Measurements from ENCODE around the gene TSSK6. TPM values are rescaled to one million over a fixed set of nuclear protein-coding genes. Genes with fewer than 3 reads are reported as not detected.

Gene TSSK6
- total and polyA plus RNA-seq, 10 of the 15 experiments (the other 5 are each of a cell fraction or from before 2014, with no cell fraction given) = 0.06 to 3.6 (median 0.98) TPM; not detected in 2

DNA sequence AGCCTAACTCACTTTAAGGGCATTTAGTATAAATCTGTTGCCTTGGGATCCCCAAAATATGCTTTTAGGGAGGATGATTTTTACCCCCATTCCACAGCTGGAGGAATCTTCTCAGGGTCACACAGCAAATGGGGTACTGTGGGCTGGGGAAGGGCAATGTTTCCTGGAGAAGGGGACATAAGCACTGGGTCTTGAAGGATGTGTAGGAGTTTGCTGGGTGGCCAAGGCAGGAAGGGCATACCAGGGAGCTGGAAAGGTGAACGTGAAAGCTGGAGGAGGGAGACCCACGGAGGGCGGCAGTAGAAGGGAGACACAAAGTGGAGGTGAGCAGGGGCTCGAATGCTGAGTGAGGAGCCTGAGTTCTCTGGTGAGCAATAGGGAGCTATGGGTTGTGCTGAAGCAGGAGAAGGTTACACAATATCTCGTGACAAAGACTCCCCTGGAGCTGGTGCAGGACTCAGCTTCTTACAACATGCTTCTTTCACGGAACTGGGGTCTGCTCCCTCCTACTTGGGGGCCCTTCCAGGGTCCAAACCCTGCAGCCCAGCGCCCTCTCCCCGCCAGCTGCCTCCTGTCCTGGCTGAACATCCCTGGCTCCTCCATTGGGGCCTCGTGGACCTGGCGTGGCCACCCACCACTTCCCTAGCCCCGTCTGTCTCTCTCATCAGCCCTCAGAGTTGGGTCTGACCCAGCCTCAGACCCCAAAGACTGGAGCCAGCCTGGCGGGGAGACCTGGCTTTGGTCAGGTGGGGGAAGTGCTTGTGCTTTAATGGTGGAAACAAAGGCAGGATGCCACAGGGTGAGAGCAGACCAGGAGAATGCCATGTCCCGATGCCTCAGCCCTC, 33.8 kb upstream of the TSSK6 start:
- H3K9ac ChIP-seq (ENCODE audit: control insufficient read depth, insufficient read depth, low read length) = no peak overlapping the region
- RAD21 ChIA-PET (ENCODE audit: unreplicated experiment) = no interaction called here
- ATAC-seq (no peak; the same call in 2 of the 3 replicates), FAIRE-seq (no peak), DNase-seq (ENCODE audit: low read depth, low spot score) (no peak)
- CTCF ChIA-PET = no interaction called here
- no peaks in the 10 kb centered on the region for H3K9me3 ChIP-seq (replicated peaks; ENCODE audit: control insufficient read depth, insufficient read depth, low read length)
- POLR2A ChIA-PET = no interaction called here
- H3K36me3 ChIP-seq (ENCODE audit: control insufficient read depth in 2 of 2, insufficient read depth in 2 of 2, low read length in 1 of 2) = no peaks in the 10 kb centered on the region
- intact Hi-C loops (cut with micrococcal nuclease; ENCODE audit: unreplicated experiment) (no loop called here), in situ Hi-C loops (cut with MboI) (loop anchor here (25.0 kb wide), 4 partner anchors 863 to 1488 kb away; partner anchors contain the start of genes ZNF66 and ZNF737)
- BruUV-seq (replicated peaks) = no TSS peak
- no peak overlapping the region for H3K27ac ChIP-seq (ENCODE audit: control insufficient read depth, insufficient read depth)
- no peak overlapping the region for H3K4me3 ChIP-seq
- SMC1A ChIA-PET (ENCODE audit: uncharacterized antibody, unreplicated experiment) = interaction anchor here (1.1 kb wide), 1 partner anchor 49 kb away, joined by 3 read pairs; no protein-coding TSS in a partner anchor
- H3K79me2 ChIP-seq (ENCODE audit: control insufficient read depth, insufficient read depth, low read length) = no peaks in the 10 kb centered on the region
- no peaks in the 10 kb centered on the region for H3K27me3 ChIP-seq (replicated peaks in 1 of 2; ENCODE audit: control insufficient read depth in 2 of 2, insufficient read depth in 2 of 2, low read length in 1 of 2)
- TF ChIP-seq SRF (IDR thresholded peaks at IDR 0.05; ENCODE audit: low read depth in 2 of 2, low read length in 2 of 2) = no peak
- H4K20me1 ChIP-seq (ENCODE audit: control insufficient read depth, insufficient read depth) = no peaks in the 10 kb centered on the region
- no peaks in the 10 kb centered on the region for H3K4me1 ChIP-seq (ENCODE audit: control insufficient read depth, insufficient read depth, low read length)
- H2AFZ ChIP-seq (ENCODE audit: control insufficient read depth, low read depth, low read length) = no peak overlapping the region
- WGBS (ENCODE audit: insufficient coverage, insufficient replicate concordance, low lambda C conversion rate, missing lambda C conversion rate) = 21% methylated on average over 13 of the region's 13 CpGs
- H3K4me2 ChIP-seq (ENCODE audit: control insufficient read depth, insufficient read depth) = no peak overlapping the region

DNA sequence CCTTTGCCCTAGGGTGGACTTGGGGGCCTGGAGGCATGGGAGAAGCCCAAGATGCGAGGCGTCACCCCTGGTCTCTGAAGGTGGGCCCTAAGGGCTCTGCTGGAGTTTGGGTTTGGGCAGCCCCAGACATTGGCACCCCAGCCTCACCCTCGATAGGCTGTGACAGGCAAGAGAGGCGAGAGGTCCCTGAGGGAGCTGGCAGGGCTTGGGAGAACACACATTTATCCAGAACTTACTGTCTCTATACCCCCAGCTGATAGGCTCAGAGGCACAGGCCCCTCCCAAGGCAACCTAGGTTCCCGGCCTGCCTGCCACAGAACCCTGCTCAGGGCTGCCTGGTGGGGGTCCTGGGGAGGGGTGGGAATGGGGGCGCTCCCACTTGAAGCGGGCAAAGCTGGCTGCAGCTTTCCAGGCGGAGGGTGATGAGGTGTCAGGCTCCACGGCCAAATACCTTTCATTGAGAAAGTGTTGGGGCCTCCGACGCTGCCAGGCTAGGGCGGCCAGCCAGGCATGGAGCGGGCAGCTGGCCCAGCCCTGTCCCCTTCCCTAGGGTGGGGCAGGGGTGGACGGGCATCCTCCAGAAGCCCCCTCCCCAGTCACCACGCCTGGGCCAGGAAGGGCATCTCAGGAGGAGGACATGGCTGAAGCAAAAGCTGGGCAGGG, 32.5 kb upstream of the TSSK6 start:
- Histone ChIP-seq H3K9ac (ENCODE audit: control insufficient read depth, insufficient read depth, low read length) (no peak overlapping the region), H3K4me2 (ENCODE audit: control insufficient read depth, insufficient read depth) (no peak overlapping the region), H2AFZ (ENCODE audit: control insufficient read depth, low read depth, low read length) (no peak overlapping the region), H3K27me3 (replicated peaks in 1 of 2; ENCODE audit: control insufficient read depth in 2 of 2, insufficient read depth in 2 of 2, low read length in 1 of 2) (no peaks in the 10 kb centered on the region), H3K27ac (ENCODE audit: control insufficient read depth, insufficient read depth) (no peak overlapping the region), H3K79me2 (ENCODE audit: control insufficient read depth, insufficient read depth, low read length) (no peaks in the 10 kb centered on the region), H4K20me1 (ENCODE audit: control insufficient read depth, insufficient read depth) (no peaks in the 10 kb centered on the region), H3K4me3 (no peak overlapping the region), H3K9me3 (replicated peaks; ENCODE audit: control insufficient read depth, insufficient read depth, low read length) (no peaks in the 10 kb centered on the region), H3K4me1 (ENCODE audit: control insufficient read depth, insufficient read depth, low read length) (no peaks in the 10 kb centered on the region), H3K36me3 (ENCODE audit: control insufficient read depth in 2 of 2, insufficient read depth in 2 of 2, low read length in 1 of 2) (no peaks in the 10 kb centered on the region)
- ChIA-PET RAD21 (ENCODE audit: unreplicated experiment) (interaction anchor here (0.7 to 1.4 kb wide), 2 partner anchors 16 to 68 kb away, joined by 3 read pairs; no protein-coding TSS in a partner anchor), SMC1A (ENCODE audit: uncharacterized antibody, unreplicated experiment) (interaction anchor here (1.1 kb wide), 1 partner anchor 51 kb away, joined by 3 read pairs; no protein-coding TSS in a partner anchor), CTCF (interaction anchor here (1.0 kb wide), 1 partner anchor 101 kb away, joined by 3 read pairs; no protein-coding TSS in a partner anchor), POLR2A (no interaction called here)
- TF ChIP-seq FOXM1 (IDR thresholded peaks at IDR 0.05; ENCODE audit: low read depth, low read length) (no peak), KDM1A (IDR thresholded peaks at IDR 0.05; ENCODE audit: borderline replicate concordance) (no peak), SUZ12 (IDR thresholded peaks at IDR 0.05; ENCODE audit: unreplicated experiment) (no peak), BCL11A (IDR thresholded peaks at IDR 0.05; ENCODE audit: low read depth, low read length) (no peak), RB1 (IDR thresholded peaks at IDR 0.05; ENCODE audit: borderline replicate concordance) (no peak), CREB1 (IDR thresholded peaks at IDR 0.05; ENCODE audit: low read depth) (no peak), STAT3 (IDR thresholded peaks at IDR 0.05; ENCODE audit: low read depth, low read length) (no peak), IKZF2 (IDR thresholded peaks at IDR 0.05) (no peak), SREBF1 (IDR thresholded peaks at IDR 0.05; ENCODE audit: low read length) (no peak), CHD1 (IDR thresholded peaks at IDR 0.05; ENCODE audit: low read depth, low read length) (no peak), EED (IDR thresholded peaks at IDR 0.05; ENCODE audit: low read depth) (no peak)
- TF ChIP-seq, protein P1, sequence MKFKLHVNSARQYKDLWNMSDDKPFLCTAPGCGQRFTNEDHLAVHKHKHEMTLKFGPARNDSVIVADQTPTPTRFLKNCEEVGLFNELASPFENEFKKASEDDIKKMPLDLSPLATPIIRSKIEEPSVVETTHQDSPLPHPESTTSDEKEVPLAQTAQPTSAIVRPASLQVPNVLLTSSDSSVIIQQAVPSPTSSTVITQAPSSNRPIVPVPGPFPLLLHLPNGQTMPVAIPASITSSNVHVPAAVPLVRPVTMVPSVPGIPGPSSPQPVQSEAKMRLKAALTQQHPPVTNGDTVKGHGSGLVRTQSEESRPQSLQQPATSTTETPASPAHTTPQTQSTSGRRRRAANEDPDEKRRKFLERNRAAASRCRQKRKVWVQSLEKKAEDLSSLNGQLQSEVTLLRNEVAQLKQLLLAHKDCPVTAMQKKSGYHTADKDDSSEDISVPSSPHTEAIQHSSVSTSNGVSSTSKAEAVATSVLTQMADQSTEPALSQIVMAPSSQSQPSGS (IDR thresholded peaks at IDR 0.05; ENCODE audit: low read length) = no peak
- TF ChIP-seq, protein P2, sequence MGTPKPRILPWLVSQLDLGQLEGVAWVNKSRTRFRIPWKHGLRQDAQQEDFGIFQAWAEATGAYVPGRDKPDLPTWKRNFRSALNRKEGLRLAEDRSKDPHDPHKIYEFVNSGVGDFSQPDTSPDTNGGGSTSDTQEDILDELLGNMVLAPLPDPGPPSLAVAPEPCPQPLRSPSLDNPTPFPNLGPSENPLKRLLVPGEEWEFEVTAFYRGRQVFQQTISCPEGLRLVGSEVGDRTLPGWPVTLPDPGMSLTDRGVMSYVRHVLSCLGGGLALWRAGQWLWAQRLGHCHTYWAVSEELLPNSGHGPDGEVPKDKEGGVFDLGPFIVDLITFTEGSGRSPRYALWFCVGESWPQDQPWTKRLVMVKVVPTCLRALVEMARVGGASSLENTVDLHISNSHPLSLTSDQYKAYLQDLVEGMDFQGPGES (IDR thresholded peaks at IDR 0.05) = no peak
- DNase-seq (ENCODE audit: low read depth, low spot score) = no peak
- intact Hi-C loops (cut with micrococcal nuclease; ENCODE audit: unreplicated experiment) (no loop called here), in situ Hi-C loops (cut with MboI) (loop anchor here (25.0 kb wide), 4 partner anchors 864 to 1489 kb away; partner anchors contain the start of genes ZNF66 and ZNF737)
- ATAC-seq = no peak
- BruUV-seq (replicated peaks) = no TSS peak
- no peak for FAIRE-seq
- WGBS (ENCODE audit: insufficient coverage, insufficient replicate concordance, low lambda C conversion rate, missing lambda C conversion rate) = 35% methylated on average over 15 of the region's 15 CpGs

All from GM12878 (cell line).